Lower leg skin (tissue), 3 donors: ENCODE measurements around the gene ARHGAP8.

Source experiments
- CTCF ChIP-seq, 3 donors: fragments of 450-650 bp; IDR thresholded peaks; one replicate each; pipeline ENCODE4 v1.5.1; 2016; ENCODE audit warnings: antibody characterized with exemption in 3 of 3, mild to moderate bottlenecking in 3 of 3, moderate library complexity in 2 of 3
- POLR2A ChIP-seq, 2 donors: fragments of 450-650 bp; IDR thresholded peaks; one replicate each; pipeline ENCODE4 v1.6.1; 2016 to 2017; ENCODE audit warnings: antibody characterized with exemption in 2 of 2, mild to moderate bottlenecking in 1 of 2, moderate library complexity in 1 of 2

DNA sequence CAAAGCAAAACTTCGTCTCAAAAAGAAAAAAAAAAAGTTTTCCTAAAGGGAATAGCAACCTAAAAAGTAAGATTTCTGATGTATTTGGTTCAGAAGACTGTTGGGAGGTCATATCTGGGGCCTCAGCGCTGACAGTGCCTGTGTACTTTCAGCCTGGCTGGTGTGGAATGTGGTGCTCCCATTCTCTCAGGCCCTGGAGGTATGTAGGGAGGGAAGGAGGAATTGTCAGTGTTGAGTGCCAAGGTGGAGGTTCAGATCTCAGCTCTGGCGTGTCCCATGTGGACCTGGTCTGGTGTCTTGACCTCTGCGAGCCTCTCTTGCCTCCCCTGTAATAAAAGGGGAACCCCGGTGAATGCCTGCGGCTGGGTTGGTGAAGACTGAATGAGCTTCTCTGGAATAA is 28.0 kb upstream of the ARHGAP8 start:
- TF ChIP-seq POLR2A (IDR thresholded peaks at IDR 0.05) (no peak), CTCF (IDR thresholded peaks at IDR 0.05) (no peak)
